ENCODE results near the gene E2F7.

Gene E2F7

DNA sequence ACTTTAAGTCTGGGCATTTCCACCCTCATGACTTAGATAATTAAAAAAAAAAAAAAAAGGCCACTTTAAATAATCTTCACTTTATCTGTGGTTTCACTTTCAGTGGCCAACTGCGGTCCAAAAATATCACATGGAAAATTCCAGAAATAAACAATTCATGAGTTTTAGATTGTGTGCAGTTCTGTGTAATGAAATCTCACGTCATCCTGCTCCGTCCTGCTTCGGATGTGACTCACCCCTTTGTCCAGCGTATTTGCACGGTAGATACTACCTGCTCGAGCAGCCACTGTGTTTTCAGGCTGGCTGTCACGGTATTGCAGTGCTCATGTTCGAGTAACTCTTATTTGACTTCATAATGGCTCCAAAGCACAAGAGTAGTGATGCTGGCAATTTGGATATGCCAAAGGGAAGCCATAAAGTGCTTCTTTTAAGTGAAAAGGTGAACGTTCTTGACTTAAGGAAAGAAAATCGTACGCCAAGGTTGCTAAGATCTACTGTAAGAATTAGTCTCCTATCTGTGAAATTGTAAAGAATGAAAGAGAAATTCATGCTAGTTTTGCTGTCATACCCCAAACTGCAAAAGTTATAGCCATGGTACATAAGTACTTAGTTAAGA, 2.4 kb downstream of the E2F7 start:
- peak; percentile 63 for DNase-seq (ENCODE audit: low spot score)

DNA sequence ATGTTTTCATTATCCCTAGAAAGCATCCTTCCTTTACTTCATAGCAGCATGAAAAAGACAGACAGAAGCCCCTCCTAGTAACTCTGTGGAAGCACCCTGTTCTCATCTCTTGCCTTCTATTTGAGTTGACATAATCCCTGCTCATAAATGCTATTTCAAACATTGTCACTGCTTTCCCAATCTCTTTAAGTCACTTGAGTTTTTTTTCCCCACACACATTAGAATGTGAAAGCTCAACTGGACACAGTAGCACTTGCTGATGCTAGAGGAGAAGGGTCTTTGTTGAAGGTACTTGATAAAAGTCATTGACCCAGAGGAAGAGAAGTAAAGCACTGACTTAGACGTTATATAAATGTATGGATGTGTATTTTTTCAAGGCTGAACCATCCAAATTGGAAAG, 3.0 kb downstream of the E2F7 start:
- no peak for DNase-seq (ENCODE audit: low spot score)

DNA sequence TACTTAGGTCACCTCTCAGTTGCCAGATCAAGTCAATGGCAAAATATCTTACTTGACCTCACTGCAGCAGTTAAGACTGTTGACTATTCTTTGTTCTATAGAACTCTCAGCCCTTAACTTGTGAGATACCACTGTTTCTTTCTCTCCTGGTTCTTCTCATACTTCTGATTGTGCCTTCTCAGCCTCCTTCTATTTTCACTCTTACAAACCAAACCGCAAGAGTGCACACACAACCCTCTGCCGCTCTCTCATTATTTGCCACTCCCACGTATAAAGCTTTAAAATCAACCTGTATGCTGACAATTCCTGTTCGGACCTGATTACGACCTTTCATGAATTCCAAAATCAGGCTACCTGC, 4.5 kb downstream of the E2F7 start:
- no peak for DNase-seq (ENCODE audit: low spot score)

DNA sequence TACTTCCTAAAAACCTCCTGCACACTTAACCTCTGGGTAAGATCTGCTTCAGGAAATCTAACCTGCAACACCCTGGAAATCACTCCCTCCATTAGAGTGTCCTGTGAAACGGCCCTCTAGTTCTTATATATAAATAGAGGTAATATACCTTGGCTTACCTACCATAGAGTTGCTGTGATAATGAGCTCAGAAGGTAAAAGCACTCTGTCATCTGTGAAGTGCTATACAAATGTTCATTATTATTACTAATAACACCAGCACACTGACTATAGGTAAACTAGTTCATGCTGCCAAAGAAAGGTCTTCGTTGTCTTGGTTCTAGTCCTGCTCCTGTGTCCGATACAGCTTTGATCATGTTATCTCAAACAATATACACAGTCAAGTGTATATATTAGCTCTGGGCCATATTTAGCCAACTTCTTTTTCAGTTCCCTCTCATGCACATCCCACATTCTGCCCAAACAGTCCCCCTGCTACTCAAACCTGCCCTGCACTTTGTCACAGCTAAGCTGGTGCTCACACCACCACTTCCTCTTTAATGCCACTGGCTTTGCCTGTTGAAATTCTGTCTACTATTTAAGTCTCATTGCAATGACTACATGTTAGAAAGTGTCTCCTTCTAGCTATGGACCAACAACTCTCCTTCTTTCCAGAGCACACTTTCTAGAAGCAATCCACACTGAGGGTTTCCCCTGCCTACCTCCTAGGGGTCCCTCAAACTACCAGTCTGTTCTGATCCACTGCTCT, 5.1 kb downstream of the E2F7 start:
- DNase-seq (ENCODE audit: low spot score) = no peak

DNA sequence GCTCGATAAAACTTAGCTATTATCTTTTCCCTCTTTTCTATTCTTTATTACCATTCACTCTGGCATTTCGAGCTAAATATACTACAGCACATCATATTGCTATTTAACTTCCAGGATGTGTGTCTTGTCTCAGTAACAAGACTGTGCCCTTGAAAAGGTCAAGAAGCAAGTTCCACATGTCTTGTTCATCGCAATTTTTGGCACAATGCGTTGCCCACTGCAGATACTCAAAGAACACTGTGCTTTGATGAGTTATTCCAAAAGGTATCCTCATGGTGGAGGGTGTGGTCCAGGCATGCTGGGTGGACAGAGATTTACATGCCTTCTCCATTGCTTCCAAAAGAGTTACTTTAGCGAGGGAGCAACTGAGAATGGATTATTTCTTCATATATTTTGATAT, 6.6 kb downstream of the E2F7 start:
- DNase-seq (ENCODE audit: low spot score) = no peak

DNA sequence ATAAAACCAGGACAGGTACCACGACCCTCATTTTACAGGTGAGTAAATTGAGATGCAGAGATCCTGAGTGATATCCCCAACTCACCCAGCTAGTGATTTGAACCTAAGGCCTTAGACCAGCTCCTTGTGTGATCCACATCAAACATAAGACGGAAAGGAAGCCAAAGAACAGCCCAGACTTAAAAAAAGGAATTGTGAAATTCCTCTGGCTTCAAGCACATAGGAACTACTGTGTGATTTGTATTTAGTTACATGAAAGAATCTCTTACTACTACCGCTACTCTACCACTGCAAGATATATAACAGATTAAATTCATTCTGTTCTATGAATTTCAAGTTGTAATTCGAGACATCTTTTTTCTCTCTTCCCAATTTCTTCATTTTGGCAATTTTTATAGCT, 10.5 kb downstream of the E2F7 start:
- no peak for DNase-seq (ENCODE audit: low spot score)

DNA sequence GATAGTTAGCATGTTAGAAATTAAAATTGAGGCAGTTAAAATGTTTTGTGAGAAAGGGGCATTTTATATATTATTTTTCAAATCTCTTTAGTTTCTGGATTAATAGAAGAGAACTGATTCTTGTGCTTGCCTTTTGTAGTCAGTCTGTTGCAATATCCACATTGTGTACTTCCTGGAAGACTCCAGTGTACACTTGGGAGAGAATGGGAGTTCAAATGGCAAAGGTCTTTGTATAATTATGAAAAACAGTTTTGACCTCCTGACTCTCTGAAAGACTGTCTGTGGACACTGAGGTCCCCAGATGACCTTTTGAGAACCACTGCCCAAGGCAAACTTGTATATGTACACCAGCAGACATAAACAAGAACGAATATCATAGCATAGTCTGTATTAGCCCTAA, 12.1 kb downstream of the E2F7 start:
- DNase-seq (ENCODE audit: low spot score) = no peak

DNA sequence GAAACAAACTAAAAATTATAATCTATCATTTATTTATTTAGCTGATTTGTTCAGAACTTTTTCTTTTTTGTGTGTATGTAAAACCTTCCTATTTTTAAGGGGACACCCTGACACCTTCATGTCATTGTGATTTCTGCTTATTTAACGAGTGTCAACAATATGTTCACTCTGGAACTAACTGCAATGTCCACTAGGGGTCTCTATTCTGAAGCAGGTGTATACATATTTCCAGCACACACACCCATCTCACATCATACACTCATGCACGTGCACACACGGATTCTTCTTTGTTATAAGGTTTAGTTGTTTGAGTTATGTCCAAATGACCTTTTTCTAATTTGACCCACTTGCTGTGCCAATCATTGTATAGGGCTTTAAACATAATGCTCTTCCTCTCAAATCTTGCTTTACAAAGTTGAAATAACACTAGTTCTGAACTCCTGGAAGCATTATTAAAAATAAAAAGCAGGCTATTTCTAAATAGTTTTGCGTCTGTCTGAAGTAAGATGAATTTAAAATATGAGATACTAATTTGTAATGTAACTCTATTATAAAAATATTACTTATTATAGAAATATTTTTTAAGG, 15.5 kb downstream of the E2F7 start:
- peak; percentile 81 for DNase-seq (ENCODE audit: low spot score)

DNA sequence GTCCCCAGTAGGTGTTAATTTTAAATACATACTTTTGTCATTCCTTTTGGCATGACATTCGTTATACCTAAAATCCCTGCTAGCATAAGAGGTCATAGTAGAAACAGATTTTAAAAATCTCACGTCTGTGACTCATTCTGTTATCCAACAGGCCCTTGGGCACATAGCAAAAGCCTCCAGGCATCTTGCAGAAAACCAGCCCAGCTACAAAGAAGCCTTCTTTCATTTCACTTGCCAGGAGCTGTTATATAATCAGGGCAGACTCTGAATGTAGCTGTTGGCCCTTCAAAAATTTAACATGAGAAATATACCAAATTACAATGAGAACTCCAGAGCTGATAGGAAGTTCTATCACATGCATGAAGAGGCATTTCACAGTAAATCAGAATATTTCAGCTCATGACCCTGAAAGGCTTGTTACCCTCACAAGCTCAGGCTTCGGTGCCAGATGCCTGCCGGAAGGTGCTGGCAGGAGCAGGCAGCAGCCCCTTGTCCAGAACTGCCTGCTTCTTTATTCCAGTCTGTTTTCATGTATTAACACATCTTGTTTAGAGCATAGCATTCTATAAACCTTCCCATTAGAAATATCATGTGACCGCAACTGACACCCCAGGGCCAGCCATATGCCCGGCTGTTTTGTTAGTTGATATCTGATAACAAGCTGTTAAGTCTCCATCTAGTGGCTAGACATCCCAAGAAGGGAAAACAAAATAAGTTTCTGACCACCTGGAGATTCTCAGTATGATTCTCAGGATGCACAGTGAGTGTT, 17.8 kb downstream of the E2F7 start:
- DNase-seq (ENCODE audit: low spot score) = no peak

DNA sequence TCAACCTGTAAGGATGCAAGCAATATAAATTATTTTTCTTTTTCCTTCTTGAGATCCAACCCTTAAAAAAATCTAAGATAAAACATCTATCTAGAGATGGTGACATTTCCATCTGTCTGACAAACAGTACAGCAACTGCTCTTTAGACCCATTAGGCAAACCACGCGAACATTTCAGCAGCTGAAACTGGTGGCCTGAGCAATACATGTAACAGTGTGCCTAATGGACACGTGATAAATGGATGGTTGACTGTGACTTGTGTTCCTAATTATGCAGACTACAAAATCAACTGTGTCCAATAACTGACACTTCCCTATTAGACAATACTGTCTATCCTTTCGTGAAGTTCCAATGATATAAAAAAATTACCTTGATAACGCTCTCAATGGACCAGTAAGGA, 18.9 kb downstream of the E2F7 start:
- no peak for DNase-seq (ENCODE audit: low spot score)

DNA sequence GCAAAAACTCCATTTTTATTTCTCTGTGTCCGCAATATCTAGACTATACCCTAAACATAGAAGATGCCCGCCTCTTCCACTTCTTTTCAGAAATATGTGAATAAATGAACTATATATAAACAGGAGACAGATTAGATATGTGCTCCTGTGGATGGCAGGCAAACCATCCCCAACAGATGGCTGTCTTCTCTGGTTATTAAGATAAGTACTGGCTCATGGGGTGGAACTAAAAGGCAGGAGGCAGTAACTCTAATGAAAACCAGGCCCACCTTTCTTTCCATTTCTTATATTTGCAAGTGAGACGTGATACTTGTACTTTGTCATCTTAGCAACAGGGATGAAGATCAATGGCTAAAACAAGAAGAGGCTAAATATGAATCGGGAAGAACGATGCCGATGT, 20.2 kb downstream of the E2F7 start:
- DNase-seq (ENCODE audit: low spot score) = no peak

DNA sequence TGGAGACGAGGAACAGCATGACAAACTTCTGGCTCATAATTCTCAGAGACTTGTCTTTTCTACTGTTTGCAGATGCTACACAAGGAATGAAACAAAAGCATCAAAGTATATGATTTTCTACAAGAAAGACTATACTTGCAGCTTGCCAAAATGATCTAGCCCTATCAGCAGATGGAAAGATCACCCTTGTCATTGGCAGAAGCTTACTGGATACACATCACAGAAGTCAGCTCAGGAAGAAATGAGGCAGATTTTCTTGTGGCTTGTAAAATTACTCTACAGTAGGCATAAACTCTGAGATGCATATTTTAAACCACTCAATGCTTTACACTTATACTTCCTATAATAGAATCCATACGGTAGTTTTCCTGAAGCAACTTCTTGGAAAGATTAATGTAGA, 20.6 kb downstream of the E2F7 start:
- no peak for DNase-seq (ENCODE audit: low spot score)

DNA sequence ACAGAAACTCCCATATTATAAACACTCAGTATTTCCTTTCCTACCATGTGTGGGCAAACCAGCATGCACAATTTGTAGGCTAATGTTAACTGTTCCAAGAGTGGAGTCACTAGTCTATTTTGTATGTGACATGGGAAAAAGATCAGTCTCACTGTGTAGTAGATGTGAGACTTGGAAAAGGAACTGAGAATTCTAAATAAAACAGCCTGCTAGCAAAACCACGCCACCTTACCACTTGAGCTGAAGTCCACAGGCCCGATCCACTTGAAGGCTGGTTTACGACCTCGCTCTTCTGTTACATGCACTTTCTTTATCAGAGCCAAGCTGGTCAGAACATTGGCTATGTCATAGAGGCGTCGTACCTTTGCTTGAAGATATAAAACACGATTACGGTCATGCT, 22.5 kb downstream of the E2F7 start:
- no peak for DNase-seq (ENCODE audit: low spot score)

DNA sequence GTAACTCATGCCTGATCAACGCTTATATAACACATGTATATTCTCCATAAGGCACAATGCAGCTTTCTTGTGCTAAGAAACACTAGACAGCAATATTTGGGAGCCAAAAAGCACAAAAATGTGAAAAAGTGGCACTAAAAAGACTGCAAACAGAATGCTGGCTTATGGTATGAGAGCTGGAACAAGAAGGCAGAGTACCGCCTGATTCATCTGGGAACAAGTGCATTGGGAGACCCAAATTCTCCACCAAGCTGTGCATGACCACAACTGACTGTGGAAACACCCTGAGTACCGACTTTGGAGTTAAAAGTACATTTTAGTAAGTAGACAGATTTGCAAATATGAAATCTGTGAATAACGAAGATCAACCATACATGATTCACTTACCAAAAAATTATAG, 25.1 kb downstream of the E2F7 start:
- DNase-seq (ENCODE audit: low spot score) = no peak

DNA sequence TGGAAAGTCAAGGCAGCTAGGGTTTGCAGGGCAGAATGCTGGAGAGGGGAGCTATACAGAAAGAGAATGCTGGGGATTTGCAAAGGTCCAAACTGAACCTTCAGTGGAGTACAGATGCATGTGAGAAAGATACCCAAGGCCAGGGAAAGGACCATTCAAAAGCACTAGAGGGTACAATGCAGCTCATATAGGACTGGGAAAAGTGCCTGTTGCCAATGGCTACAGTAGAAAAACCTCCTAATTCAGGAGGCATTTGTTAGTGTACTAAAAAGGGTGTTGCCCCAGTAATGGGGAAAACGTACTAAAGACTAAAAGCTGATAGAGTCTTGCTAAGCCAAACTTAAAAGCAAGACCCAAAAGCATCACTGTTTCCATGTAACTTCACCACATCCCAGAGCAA, 30.1 kb downstream of the E2F7 start:
- DNase-seq (ENCODE audit: low spot score) = no peak

DNA sequence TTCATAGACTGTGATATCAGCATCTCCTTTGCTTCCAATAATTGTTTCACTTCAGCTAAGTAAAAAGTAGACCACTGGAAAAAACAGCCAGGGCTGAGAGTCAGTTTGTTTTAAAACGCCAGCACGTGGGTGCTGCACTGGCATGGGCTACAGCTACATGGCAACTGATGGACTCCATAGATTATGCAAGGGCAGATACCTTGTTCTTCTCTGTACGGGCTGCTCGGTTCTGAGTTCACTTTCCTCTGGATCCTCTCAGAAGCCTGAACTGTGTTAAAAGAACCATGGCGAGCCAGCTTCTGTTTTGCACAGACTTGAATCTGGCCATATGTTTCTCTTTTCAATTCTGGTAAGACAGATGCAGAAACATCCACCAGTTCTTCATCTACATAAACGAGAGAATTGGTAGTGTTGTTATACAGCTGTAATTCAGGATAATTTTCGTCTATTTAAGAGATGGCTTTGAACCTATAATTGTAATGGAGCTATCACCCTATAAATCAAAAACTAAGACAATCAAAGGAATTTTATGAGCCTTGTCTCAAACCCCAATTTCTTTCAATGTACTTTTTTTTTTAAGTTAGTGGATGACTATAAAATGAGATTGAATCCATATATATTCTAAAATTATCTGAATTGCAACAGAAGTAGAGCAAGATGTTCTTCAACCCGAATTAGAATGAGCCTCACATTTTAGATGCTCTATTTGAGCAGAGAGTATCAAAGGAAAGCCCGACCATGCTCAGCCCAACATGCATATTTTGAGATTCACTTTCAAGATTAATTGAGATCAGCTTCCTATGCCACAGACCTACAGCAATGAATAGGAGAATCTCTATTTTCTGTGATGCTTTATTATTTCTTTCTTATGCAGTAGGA, 31.5 kb downstream of the E2F7 start:
- DNase-seq (ENCODE audit: low spot score) = no peak

DNA sequence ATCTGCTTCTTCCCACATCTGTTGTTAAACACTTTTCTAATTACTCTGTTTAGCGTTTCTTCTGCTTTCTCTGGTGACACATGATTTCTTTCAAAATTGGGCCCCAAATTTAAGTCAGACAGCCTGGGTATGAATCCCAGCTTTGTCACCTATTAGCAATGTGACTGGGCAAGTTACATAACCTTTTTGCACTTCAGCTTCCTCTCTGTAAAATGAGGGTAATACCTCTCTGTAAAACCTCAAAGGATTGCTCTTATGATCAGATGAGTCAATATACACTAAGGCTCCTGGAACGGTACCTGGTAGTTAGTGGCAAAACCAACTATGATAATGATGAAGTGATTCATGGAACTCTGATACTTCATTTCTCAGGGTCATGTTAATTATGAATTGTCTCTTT, 33.0 kb downstream of the E2F7 start:
- DNase-seq (ENCODE audit: low spot score) = no peak

DNA sequence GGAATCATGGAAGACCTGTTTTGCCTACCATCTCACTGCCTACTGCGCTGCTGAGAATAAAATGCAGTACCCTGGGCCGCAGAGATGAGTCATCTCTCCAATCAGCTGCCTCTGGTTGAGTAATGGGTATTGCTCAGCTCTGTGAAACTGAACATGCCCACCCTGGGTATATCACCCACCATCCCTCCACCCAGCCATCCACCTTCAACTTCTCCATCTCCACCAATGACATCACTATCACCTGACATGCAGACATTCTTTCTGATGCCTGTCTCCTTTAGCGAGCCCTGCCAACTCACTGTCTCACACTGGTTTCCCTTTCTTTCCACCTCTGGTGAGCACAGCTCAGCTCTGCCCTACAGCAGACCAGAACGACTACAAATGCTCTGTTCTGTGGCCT, 33.6 kb downstream of the E2F7 start:
- DNase-seq (ENCODE audit: low spot score) = no peak

DNA sequence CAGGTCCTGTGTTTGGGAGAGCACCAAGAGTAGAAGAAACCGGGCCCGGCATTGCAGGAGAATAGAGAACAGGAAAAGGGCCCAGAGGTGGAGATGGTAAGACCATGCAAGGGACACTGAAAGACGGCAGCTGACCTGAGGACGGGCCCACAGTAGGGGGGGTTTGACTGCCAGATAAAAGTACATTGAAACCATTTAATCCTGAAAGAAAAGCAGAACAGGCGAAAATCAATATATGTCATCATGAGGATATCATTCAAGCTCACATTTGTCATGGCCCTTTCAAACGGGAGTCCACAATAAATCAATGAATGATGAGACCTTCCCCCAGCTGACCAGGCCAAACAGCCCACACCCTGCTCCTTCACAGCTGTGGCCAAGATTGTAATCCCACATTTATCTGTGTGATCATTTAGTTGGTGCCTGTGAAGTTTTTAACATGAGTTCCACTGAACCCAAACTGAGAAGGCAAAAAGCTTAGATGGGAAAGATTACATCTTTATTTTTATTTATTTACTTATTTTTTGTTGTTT, 39.5 kb downstream of the E2F7 start:
- DNase-seq (ENCODE audit: low spot score) = no peak

DNA sequence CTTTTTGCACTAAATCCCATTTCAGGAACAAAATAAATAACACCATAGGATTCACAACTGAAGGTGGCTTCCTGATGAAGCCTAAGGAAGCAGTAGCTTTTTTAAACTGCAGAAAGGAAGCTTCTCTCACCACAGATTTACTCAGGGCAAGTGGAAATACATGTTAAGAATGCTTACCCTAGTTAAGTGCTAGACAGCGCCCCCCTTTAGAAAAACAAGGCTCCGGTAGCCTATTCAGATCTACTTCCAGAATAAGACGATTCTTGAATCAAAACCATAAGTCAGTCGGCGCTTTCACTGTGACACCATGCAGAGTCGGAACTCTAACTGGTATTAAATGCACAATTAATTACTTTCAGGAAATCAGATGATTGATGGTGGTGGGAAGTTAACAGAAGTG, 41.9 kb downstream of the E2F7 start:
- DNase-seq (ENCODE audit: low spot score) = no peak

DNA sequence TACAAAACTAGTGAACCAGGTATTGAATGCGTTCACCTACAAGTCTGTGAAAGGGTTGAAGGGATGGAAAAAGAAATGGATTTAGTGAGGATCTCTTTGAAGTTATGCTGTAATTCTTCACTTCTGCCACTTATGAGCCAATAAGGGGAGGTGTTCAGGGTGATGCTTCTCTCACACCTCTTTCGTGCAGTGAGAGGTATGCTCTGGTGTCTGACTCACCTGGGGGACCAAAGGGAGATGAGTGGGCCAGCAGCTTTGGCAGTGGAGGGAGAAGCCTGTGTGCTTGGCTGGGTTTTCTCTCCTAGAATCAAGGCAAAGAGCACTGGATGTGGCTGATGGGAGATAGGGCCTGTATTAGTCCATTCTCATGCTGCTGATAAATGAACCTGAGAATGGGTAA, 45.4 kb downstream of the E2F7 start:
- DNase-seq (ENCODE audit: low spot score) = no peak

DNA sequence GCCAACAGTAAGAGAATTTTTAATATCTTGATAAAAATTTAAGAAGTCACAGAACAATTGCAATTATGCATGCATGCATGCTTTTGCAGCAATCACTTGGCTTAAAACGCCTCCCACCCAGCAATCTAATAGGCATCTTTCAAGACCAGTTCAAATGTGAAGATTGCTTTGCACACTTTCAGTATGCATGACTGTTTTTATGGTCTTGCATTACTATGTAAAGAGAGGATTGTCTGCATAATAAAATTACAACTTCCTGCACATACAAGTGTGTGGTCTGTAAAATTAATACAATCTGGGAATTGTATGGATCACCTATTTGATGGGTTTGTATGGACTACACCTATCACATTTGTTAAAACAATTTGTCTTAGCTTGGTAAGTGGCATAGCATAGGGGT, 48.8 kb downstream of the E2F7 start:
- no peak for DNase-seq (ENCODE audit: low spot score)
